GM18867 (cell line): Measurements from ENCODE around the gene LDB2.
"Not testable (repeated sequence)": the region's sequence is repeated elsewhere in the genome, so short reads cannot be mapped to it uniquely, and the experiment has no call there.

Experiments used
- ATAC-seq: cut with Tn5 transposase; IDR thresholded peaks from one replicate; pipeline ENCODE4 v1.9.1; 2021; ENCODE audit warnings: mild to moderate bottlenecking, moderate library complexity; ENCODE audit not compliant: unreplicated experiment

LDB2 gene

DNA sequence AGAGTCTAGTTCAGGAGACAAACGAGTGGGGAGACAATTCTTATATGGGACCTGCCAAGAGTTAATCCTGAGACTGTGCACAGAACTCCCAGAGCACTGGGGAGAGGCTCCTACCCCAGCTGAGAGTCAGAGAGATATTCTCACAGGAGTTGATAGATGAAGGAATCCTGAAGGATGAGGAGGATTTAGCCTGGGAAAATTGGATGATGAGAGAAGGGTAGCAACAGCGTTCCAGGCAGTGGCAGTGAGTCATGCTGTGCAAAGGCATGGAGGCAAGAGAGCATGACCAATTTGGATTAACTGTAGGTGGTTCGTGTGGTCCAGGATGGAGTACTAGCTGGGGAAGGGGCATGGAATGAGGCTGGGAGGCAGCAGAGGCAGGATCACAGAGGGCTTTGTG is 318.6 kb downstream of the LDB2 start:
- ATAC-seq: no peak

DNA sequence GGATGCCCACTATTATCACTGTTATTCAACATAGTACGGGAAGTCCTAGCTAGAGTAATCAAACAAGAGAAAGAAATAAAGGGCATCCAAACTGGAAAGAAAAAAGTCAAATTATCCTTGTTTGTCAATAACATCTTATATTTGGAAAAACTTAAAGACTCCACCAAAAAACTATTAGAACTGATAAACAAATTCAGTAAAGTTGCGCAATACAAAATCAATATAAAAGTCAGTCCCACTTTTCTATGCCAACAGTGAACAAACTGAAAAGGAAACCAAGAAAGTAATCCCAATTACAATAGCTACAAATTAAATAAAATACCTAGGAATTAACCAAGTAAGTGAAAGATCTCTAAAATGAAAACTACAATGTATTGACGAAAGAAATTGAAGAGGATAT is 321.3 kb downstream of the LDB2 start:
- no peak for ATAC-seq

DNA sequence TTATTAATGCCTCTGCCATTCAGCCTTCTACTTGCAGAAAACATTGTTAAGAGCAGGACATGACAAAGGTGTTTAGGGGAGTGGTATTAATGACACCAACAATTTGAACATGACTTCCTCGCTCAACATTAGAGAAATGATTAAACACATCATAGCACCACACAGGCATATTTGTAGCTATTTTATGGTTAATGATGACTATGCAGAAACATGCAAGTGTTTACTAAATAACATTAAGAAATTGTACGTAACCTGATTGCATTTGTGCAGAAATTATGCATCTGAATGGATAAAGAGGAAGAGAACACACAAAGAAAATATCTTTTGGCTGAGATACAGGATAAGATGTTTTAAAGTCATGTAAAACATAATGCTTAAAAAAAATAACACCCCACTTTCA is 323.5 kb downstream of the LDB2 start:
- no peak for ATAC-seq

DNA sequence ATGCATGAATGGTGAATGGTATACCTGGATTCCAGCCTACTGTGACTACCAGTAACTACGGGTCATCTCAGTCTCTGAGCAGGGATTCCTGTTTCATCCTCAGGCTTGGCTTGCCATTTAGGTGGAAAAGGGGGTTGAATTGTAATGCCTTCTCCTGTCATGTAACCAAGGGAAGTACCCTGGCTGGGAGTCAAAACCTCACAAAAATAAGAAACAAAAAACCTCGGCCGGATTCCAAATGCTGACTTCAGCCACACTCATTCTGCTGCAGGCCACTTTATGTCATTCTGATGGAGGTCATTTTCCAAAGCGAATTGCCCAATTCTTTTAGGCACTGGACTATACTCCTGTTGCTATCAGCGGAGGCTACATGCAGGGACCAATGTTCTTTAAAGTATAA is 324.7 kb downstream of the LDB2 start:
- no peak for ATAC-seq

DNA sequence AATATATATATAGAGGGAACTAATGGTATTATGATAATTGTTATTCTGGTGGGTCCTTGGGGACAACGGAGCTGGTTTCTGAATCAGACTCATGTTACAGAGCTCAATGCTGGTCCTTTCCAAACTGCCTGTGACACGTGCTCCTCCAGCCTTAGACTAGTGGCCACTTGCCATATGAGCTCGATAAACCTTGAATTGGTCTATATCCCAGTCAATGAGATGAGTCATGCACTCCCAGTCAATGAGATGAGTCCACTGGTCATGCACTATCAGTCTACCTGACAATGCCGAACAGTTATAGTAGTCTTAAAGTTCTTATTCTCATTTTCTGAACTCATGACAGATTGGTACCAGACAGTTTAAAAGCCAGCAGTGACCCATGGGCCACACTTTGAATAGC is 325.2 kb downstream of the LDB2 start:
- ATAC-seq: no peak

DNA sequence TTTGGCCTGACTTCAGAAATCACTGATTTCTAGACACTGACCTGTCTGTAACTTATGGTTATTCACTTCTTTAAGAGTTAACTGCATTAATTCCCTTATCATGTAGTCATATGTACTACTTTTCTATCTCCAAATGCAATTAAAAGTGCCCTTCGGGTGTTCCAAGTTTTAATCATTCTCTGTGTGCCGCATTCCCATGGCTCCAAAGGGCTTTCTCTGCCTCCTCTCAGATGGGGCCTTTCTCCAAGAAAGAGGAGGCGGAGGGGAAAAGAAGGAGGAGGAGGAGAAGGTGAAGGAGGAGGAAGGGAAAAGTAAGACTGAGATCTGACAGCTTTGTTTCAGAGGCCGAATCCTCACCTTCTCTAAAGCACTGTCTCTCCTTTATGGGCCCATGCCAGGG is 325.8 kb downstream of the LDB2 start:
- ATAC-seq: no peak

DNA sequence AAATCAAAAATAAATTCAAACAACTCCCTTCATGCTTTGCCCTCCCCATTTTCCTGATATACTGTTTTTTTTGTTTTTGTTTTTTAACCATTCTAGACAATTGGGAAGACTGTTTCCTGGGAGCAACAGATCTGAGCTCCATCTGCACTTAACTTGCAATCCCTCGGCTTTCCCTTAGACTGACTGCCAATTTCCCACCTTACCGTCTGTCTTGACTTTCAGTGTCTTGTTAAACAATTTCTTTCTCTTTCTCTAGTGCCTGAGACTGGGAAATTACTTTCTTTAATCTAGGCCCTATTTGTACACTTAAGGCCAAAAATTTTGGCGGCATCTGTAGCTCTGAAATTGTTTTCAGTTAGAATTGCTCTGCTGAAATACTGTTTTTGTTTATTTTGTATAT is 326.3 kb downstream of the LDB2 start:
- ATAC-seq: no peak

DNA sequence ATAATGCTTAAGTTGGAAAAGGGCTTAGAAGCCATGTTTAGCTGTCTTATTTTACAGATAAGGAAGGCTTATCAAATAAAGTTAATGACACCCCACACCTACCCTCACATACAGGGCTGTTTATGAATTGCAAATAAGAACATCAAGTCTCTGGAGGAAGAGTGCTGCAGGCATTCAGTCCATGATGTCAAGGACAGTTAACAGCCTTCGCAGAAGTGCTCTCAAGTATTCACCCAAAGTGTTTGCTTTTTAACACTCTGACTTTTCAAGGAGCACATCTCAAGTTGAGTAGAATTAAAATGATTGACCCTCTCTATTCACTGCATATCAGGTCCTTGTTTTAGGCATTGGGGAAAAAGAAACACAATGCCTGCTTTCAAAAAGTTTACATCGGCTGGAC is 328.7 kb downstream of the LDB2 start:
- no peak for ATAC-seq

DNA sequence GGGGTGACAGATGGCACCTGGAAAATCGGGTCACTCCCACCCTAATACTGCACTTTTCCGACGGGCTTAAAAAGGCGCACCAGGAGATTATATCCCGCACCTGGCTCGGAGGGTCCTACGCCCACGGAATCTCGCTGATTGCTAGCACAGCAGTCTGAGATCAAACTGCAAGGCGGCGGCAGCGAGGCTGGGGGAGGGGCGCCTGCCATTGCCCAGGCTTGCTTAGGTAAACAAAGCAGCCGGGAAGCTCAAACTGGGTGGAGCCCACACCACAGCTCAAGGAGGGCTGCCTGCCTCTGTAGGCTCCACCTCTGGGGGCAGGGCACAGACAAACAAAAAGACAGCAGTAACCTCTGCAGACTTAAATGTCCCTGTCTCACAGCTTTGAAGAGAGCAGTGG is 341.1 kb downstream of the LDB2 start:
- not testable (repeated sequence) for ATAC-seq

DNA sequence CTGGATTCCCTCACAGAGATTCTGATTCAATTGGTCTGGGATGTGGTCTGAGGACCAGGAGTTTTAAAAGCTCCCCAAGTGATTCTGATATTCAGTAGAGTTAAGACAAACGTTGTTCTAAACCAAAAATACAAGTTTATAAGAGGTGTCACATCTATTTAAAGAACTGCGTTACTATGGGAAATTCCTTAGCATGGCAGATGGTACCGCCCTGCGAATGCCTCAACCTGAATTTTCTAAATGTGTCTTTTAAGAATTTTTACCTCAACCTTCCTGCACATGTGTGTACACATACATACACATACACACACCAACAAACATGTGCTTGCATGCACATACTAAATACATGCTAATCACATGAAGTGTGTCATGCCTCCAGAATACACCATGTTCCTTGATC is 343.3 kb downstream of the LDB2 start:
- ATAC-seq: no peak

DNA sequence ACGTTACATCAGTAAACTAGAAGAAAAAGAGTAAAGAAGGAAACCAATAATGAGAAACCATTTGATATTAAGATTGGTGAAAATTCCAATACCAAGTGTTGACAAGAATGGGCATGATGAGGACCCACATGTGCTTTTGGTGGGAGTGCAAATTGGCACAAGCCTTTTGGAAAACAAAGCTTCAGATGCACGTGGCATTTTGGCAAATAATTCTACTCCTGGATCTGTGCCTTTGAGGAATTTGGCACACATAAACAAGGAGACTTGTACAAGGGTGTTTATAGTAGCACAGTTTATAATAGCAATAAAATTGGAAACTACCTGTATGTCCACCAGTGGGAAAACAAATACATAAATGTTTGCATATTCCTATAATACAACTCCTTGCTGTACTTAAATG is 347.9 kb downstream of the LDB2 start:
- ATAC-seq: no peak

DNA sequence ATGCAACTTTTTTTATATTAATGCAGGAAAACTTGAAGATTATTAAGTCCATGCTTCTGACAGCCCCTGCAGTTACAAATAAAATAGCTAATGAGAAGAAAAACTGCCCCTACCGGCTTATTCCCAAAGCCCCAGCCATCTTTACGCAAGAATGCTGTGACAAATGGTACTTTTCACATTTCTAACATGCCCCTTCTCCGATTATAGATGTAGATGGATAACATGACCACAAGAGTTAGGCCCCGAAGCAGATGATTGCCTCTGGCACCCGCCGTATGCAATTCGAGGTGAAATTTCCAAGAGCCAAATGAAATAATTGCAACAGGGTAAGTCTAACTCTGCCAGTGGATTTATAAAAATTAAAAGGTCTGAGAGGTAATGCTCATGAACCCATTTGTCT is 352.8 kb downstream of the LDB2 start:
- ATAC-seq: no peak

DNA sequence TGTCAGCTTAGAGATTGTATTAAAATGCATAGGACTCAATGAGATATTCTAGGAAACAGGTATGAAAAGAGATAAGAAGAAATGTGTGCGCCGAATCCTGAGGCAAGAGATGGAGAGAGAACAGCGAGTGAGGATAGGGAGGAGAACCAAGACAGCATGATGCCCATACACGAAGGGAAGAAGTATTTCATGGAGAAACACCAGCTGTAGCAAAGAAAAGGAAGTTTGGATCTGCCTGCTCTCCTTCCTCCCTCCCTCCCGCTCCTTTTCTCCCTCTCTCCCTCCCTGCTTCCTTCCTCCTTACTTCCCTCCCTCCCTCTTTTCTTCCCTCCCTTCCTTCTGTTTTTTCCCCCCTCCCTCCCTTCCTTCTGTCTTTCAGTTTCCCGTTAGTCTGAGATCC is 353.6 kb downstream of the LDB2 start:
- ATAC-seq: no peak

DNA sequence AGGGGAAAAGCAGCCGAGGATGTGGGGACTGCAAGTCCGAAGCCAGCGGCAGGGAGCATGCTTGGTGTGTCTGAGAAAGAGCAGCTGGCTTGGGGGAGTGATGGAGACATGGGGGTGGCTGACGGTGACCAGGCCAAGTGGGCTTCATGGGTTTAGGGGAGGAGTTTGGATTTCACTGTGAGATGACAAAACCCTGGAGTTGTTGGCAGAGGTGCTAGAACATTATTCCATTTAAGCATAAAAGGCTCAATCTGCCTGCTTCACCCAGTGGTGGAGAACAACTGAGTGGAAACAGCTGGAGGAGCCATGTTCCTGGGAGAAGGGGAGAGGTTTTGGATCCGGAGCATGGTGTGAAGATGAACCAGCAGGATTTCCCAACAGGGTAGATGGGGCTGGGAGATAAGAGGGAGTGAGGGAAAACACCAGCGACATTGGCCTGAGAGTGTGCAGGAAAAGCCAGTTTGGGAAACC is 354.2 kb downstream of the LDB2 start:
- ATAC-seq: no peak

DNA sequence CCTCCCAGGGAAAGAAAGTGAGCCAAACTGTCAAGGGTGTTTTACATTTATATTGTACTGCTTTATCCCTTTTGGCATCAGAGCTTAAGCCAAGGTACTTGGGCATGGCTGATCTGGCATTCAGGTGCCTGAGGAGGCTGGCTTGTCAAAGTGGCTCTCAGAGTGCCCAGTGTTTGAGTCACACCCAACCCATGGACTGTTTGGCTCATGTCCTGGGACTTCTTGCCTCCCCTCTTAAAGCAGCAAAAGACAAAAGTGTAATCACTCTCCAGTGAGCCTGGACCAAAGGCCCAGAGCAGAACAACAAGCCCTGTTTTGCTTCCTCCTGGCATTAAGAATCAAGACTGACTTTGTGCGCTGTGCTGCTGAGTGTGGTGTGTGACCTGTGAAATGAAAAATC is 360.5 kb downstream of the LDB2 start:
- no peak for ATAC-seq

DNA sequence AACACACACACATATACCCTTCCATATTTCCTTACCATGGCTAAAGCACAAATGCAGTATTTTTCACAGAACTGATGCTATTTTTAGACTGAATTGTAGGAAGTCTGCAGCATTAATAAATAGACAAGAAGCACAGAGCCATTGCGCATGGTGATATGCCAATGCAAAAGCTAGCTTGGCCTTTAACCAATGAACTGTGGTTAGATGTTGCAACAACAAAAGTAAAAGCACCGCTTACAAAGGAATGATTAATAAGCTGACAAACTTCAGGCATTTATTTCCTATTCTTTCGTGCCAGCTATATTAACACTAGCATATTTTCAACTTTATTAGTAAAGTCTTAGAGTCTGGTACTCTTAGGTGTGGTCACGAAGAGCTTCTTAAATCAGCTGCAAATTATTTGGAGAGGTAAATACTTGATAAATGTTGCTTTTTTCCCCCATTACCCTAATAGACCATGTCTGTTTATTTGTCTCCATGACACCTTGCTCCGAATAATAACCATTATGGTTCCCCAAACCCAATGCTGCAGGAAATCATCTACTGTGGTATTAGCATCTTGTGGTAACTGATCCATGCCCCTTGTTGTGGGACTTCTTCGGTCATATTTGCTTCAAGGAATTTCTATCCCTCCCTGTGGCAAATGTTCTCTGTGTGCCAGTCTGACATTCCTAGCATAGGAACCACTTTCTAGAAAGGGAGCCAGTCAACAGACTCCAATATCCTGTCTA is 366.0 kb downstream of the LDB2 start:
- ATAC-seq: no peak

DNA sequence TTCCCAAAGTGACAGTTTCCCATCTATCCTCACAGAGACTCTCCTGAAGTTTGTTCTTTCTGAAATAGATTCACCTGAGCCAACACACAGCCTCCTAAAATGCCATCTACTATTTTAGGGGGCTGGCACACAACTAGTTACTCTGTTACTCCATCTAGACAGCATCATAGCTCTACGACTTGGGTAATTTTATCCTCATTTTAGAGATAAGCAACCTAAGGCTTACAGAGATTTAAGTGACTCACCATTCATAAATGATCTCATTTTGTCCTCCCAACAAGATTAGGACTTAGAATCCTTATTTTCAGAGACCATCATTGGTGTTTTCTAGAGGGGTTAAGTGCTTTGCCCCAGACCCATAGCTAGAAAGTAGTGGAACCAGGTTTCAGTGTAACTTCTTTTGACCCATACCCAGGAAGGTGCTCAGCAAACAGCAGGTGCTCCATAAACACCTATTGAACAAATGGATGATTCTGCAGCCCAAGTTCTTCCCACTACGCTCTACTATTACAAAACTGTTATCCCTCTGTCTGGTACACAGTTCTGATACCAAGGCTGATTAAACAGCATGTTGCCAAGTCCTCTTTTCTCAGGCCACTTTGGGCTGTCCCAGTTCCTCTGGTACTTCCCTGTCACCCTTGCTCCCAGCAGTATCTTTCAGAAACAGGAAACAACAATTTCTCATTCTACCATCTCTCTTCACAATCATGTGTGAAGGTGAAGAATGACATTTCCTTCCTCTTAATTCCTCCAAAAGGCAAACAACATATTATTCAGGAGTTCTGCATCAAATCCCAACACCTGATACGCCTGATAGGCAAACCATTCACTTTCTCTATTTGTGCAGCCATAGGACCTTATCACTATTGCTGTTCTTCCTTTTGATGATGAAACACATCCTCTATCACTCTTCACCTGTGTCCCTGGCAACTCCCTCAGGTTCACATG is 367.5 kb downstream of the LDB2 start:
- no peak for ATAC-seq

DNA sequence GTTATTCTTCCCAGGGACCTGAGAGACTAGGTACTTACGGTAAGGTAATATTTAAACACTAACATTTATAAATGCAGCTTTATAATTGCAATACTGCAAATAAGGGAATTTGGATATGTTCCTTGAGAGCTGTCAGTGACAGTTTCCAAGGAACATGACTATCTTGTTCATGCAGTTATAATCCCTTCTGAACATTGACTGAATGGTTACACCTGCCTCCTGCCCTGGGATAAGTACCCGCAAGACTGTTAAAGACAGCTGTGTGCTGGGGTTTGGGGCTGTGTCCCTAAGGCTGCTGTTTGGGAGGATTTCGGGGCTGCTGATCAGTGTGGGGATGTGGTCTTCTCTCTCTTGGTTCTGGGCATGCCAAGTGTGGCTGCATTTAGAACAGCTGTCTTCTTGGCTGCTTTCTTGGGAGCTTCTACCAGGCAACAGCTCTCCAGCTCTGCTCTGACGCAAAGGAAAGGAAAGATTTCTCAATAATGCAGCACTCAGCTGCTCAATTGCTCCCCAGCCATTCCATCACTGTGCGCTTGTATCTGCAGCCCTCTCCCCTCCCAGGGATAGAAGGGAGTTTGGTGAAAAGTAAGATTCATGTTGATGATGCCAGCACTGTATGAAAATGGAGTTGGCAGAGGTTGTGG is 373.4 kb downstream of the LDB2 start:
- ATAC-seq: no peak

DNA sequence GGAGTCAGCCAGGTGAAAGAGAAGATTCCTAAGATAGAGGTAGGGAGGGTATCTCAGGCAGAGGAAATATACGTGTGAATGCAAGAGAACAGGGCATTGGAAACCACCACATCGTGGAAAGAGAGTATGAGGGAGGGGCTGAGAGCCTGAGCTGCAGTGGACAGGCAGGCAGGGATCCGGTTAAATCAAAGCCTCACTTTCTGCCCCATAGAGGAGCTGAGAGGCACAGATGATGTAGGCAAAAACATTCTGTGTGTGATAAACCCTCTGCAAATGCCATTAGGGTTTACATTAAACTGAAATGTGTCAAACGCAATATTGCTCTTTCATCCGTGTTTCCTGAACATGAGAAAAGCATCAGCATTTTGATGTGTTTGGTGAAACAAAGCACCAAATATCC is 374.0 kb downstream of the LDB2 start:
- ATAC-seq: no peak

DNA sequence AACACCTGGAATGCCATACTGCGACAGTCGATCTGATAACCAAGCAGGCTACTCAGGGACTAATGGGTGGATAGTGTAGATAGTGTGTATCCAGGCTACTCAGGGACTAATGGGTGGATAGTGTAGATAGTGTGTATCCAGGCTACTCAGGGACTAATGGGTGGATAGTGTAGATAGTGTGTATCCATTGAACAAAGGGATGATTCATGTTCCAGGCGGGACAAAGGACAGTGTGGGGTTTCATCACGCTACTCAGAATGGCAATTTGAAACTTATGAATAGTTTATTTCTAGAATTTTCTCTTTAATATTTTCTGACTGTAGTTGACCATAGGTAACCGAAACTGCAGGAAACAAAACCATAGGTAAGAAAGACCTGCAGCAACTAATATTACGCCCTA is 374.9 kb downstream of the LDB2 start:
- ATAC-seq: not testable (repeated sequence)

DNA sequence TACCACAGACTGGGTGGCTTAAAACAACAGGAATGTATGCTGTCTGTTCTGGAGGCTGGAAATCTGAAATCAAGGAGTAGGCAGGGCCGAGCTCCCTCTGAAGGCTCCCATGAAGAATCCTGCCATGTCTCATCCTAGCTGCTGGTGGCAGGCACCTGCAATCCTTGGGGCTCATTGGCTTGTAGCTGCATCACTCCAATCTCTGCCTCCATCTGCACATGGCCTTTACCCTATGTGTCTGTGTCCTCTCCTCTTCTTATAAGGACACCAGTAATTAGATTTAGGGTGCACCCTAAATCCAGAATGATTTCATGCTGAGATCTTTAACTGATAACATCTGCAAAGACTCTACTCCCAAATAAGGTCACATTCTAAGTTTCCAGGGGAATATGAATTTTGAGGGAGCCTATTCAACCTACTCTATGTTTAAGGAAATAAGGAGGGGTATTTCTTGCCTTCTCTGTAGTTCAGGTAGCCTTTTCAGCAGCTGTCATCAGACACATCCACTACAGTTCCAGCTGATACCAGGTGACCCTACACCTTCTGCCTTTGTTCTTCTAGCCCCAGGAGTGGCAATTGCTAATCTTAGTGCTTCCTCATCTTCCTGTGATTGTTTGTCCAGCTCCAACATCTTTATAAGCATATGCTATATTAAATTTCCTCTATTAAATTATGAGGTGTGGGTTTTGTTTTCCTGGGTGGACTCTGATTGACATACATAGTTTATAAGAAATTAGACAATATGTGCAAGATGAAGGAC is 377.1 kb downstream of the LDB2 start:
- ATAC-seq: no peak
